CD4-positive, alpha-beta T cell (primary cell): ENCODE data around the gene TAC3. TPM values are rescaled to one million over a fixed set of nuclear protein-coding genes. Genes with fewer than 3 reads are reported as not detected.

Source experiments
- ATAC-seq: fragments of 200-7000 bp; cut with Tn5 transposase; one replicate; pipeline ENCODE4 v1.10.0; 2022; ENCODE audit warnings: mild to moderate bottlenecking; ENCODE audit not compliant: poor library complexity
- CTCF ChIA-PET: fragments of 350-600 bp; sonication (Branson Sonifier 250); formaldehyde crosslinking; loops from one replicate; lab custom pipeline; 2021; ENCODE audit warnings: antibody characterized with exemption, inconsistent platforms; lab: Charles Lee
- POLR2A ChIA-PET: fragments of 350-600 bp; sonication (Branson Sonifier 250); formaldehyde crosslinking; loops from one replicate; lab custom pipeline; 2021; ENCODE audit warnings: antibody characterized with exemption, inconsistent platforms; lab: Charles Lee
- DNase-seq, 14 experiments: peaks; one replicate each; pipeline ENCODE4 v3.0.0-alpha.2; 2013 to 2020; ENCODE audit warnings: mixed read lengths in 2 of 14
- H3K27ac ChIP-seq, 2 donors: one replicate each; pipeline versions ENCODE4 v1.5.1 to v1.7.0; 2013; ENCODE audit warnings: low read length in 2 of 2, low read depth in 1 of 2, mild to moderate bottlenecking in 1 of 2
- H3K27me3 ChIP-seq, 2 experiments: 1 replicate in 1 of 2; 2 replicates in 1 of 2; pipeline versions ENCODE4 v1.6.1 to v1.7.0; 2013; ENCODE audit warnings: low read length in 2 of 2, control low read depth in 1 of 2, mild to moderate bottlenecking in 1 of 2, moderate library complexity in 1 of 2; ENCODE audit not compliant: insufficient read depth in 2 of 2, control insufficient read depth in 1 of 2
- H3K36me3 ChIP-seq: one replicate; pipeline ENCODE4 v1.6.1; 2013; ENCODE audit warnings: low read length, control low read depth; ENCODE audit not compliant: insufficient read depth
- H3K4me1 ChIP-seq: one replicate; pipeline ENCODE4 v1.6.1; 2013; ENCODE audit warnings: low read length, control low read depth; ENCODE audit not compliant: insufficient read depth
- H3K4me3 ChIP-seq: one replicate; pipeline ENCODE4 v1.5.1; 2013; ENCODE audit warnings: mild to moderate bottlenecking, low read length, moderate library complexity
- H3K9me3 ChIP-seq, 2 experiments: 1 replicate in 1 of 2; 2 replicates in 1 of 2; pipeline versions ENCODE4 v1.6.1 to v1.7.0; 2013; ENCODE audit warnings: low read length in 2 of 2, mild to moderate bottlenecking in 2 of 2, control low read depth in 1 of 2, moderate library complexity in 1 of 2; ENCODE audit not compliant: control insufficient read depth in 1 of 2, insufficient read depth in 1 of 2
- H3K27ac Mint-ChIP-seq: one replicate; pipeline ENCODE4 v1.8.0; 2020; ENCODE audit warnings: mixed read lengths
- H3K27me3 Mint-ChIP-seq: one replicate; pipeline ENCODE4 v1.8.0; 2021; ENCODE audit warnings: mixed read lengths
- H3K36me3 Mint-ChIP-seq: one replicate; pipeline ENCODE4 v1.8.0; 2021; ENCODE audit warnings: low read depth, mixed read lengths
- H3K4me1 Mint-ChIP-seq: one replicate; pipeline ENCODE4 v1.8.0; 2021; ENCODE audit warnings: low read depth, mixed read lengths
- H3K4me3 Mint-ChIP-seq: one replicate; pipeline ENCODE4 v1.8.0; 2020; ENCODE audit warnings: mild to moderate bottlenecking, mixed read lengths
- H3K9me3 Mint-ChIP-seq: one replicate; pipeline ENCODE4 v1.8.0; 2020; ENCODE audit warnings: mixed read lengths
- CTCF ChIP-seq: fragments of 200-600 bp; IDR thresholded peaks from one replicate; pipeline ENCODE4 v1.8.0; 2022; ENCODE audit warnings: antibody characterized with exemption, mild to moderate bottlenecking
- intact Hi-C, 2 experiments: fragments of 100-400 bp; cut with DNase I in 1 of 2; cut with micrococcal nuclease in 1 of 2; formaldehyde crosslinking; loops; one replicate each; pipeline versions ENCODE4 v1.15.1 to v1.9.0; 2023 to 2025; cut with DNase I, micrococcal nuclease
- total RNA-seq, 174 experiments: library from RNA in 2 of 174; stranded (reverse) in 2 of 174; gene quantifications; one replicate each; pipeline ENCODE4 v1.2.3 and lab custom pipeline; 2021 to 2026

TAC3 gene
- total RNA-seq, 2 experiments from 2014 or later, result not detected

- ChIA-PET CTCF (no interaction called here), POLR2A (no interaction called here)
- Histone ChIP-seq H3K4me3 (no peak overlapping the region), H3K36me3 (no peaks in the 10 kb centered on the region), H3K27me3 (no peaks in the 10 kb centered on the region), H3K9me3 (no peaks in the 10 kb centered on the region), H3K4me1 (peaks cover 12% of the 10 kb centered on the region), H3K27ac (no peak overlapping the region)
- intact Hi-C loops, result no loop called here
- no peak for TF ChIP-seq CTCF
- DNase-seq (no peak), ATAC-seq (no peak)
- no peaks in the 10 kb centered on the region for H3K36me3 Mint-ChIP-seq
- peaks cover 32% of the 10 kb centered on the region for H3K4me1 Mint-ChIP-seq
- no peaks in the 10 kb centered on the region for H3K27me3 Mint-ChIP-seq
- H3K4me3 Mint-ChIP-seq, result no peak overlapping the region
- no peak overlapping the region for H3K27ac Mint-ChIP-seq
- no peaks in the 10 kb centered on the region for H3K9me3 Mint-ChIP-seq
These were observed 26.4 kb upstream of the TAC3 start for GRCh38 chr12:57042695-57043094.

GRCh38 chr12:57040750-57041149 lies 24.4 kb upstream of the TAC3 start:
- Mint-ChIP-seq H3K27ac (no peak overlapping the region), H3K4me1 (peaks cover 13% of the 10 kb centered on the region), H3K4me3 (no peak overlapping the region), H3K36me3 (no peaks in the 10 kb centered on the region), H3K27me3 (no peaks in the 10 kb centered on the region), H3K9me3 (no peaks in the 10 kb centered on the region)
- ChIA-PET POLR2A (interaction anchor here (0.8 to 1.4 kb wide), 2 partner anchors 14 to 19 kb away, joined by 3 to 5 read pairs; no protein-coding TSS in a partner anchor), CTCF (interaction anchor here (0.6 to 1.3 kb wide), 3 partner anchors 28 to 198 kb away, joined by 3 to 6 read pairs (median 4); no protein-coding TSS in a partner anchor)
- Histone ChIP-seq H3K27me3 (no peaks in the 10 kb centered on the region), H3K27ac (no peak overlapping the region), H3K4me3 (no peak overlapping the region), H3K36me3 (no peaks in the 10 kb centered on the region), H3K4me1 (no peaks in the 10 kb centered on the region), H3K9me3 (no peaks in the 10 kb centered on the region)
- no peak for DNase-seq
- no peak for ATAC-seq
- intact Hi-C loops, result no loop called here
- TF ChIP-seq CTCF, result no peak

DNA sequence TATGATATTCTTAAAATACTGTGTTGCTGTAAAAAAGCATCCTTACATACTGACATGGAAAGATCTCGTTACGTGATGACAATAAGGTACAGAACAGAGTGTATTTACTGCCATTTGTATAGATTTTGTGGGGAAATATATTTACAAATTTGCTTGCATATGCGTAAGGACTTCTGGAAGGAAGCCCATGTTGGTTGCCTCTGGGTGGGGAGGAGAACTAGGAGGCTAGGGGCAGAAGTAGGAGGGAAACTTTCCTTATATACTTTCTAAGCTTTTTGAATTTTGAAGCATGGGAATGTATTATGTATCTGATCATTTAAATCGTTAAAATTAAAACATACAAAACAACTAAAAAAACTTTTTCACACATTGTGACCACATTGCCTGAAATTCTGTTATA lies 23.9 kb upstream of the TAC3 start:
- POLR2A ChIA-PET, result interaction anchor here (0.8 to 1.4 kb wide), 3 partner anchors 9 to 20 kb away, joined by 3 to 5 read pairs (median 3); no protein-coding TSS in a partner anchor
- no peaks in the 10 kb centered on the region for H3K27me3 Mint-ChIP-seq
- H3K27ac Mint-ChIP-seq, result no peak overlapping the region

More for the DNA sequence above, 23.9 kb upstream of the TAC3 start:
- Histone ChIP-seq H3K4me3 (no peak overlapping the region), H3K4me1 (no peaks in the 10 kb centered on the region), H3K27ac (no peak overlapping the region), H3K27me3 (no peaks in the 10 kb centered on the region), H3K9me3 (no peaks in the 10 kb centered on the region), H3K36me3 (no peaks in the 10 kb centered on the region)
- intact Hi-C loops, result no loop called here
- Mint-ChIP-seq H3K4me1 (peaks cover 10% of the 10 kb centered on the region), H3K4me3 (no peak overlapping the region), H3K9me3 (no peaks in the 10 kb centered on the region), H3K36me3 (no peaks in the 10 kb centered on the region)
- ATAC-seq, result no peak
- no peak for DNase-seq
- CTCF ChIA-PET, result interaction anchor here (1.2 to 1.3 kb wide), 2 partner anchors 29 to 199 kb away, joined by 3 to 4 read pairs; no protein-coding TSS in a partner anchor
- no peak for TF ChIP-seq CTCF
